Esophagus squamous epithelium (tissue), 5 donors: Measurements from ENCODE around the gene COL18A1. TPM values are rescaled to one million over a fixed set of nuclear protein-coding genes. Genes with fewer than 3 reads are reported as not detected.

Experiments used
- DNase-seq: peaks from one replicate; lab custom pipeline; 2025; lab: John Stamatoyannopoulos, UW
- H3K27ac ChIP-seq, 4 donors: fragments of 200-600 bp; sonication (generic); one replicate each; pipeline ENCODE4 v1.5.1; 2016 to 2019; ENCODE audit warnings: mild to moderate bottlenecking in 1 of 4
- H3K27me3 ChIP-seq, 4 donors: fragments of 200-600 bp; sonication (generic); 1 replicate in 3 of 4; 2 replicates in 1 of 4; pipeline versions ENCODE4 v1.5.1 to v1.6.0; 2017 to 2021; ENCODE audit warnings: antibody characterized with exemption in 1 of 4
- H3K36me3 ChIP-seq, 3 donors: fragments of 200-600 bp; sonication (generic); one replicate each; pipeline ENCODE4 v1.5.1; 2016 to 2019
- H3K4me1 ChIP-seq, 3 donors: fragments of 200-600 bp; sonication (generic); one replicate each; pipeline ENCODE4 v1.5.1; 2017 to 2019
- H3K4me3 ChIP-seq, 4 donors: fragments of 200-600 bp; sonication (generic); 1 replicate in 3 of 4; 2 replicates in 1 of 4; pipeline ENCODE4 v1.5.1; 2016 to 2019; ENCODE audit warnings: mild to moderate bottlenecking in 2 of 4, moderate library complexity in 1 of 4
- H3K9me3 ChIP-seq, 3 donors: fragments of 200-600 bp; sonication (generic); one replicate each; pipeline ENCODE4 v1.5.1; 2016 to 2019
- POLR2A ChIP-seq, 4 donors: fragments of 450-650 bp; IDR thresholded peaks; one replicate each; pipeline ENCODE4 v1.6.1; 2017; ENCODE audit warnings: antibody characterized with exemption in 4 of 4, mild to moderate bottlenecking in 4 of 4, moderate library complexity in 3 of 4
- WGBS, 2 donors: methylation state at CpG; one replicate each; pipeline ENCODE4 v1.1.5; 2018; 5-methylcytosine and 5-hydroxymethylcytosine counted together
- intact Hi-C: fragments of 100-400 bp; cut with DNase I; formaldehyde crosslinking; loops from one replicate; pipeline ENCODE4 v1.15.0; 2022
- total RNA-seq, 4 donors: library from RNA; depleted of rRNA; stranded (reverse); fragments of >200 nt; gene quantifications; one replicate each; pipeline ENCODE4 v1.1.0, GENCODE V29; 2016
- TF ChIP-seq, protein P1 (sequence below), 6 experiments: fragments of 450-650 bp in 4 of 6; fragments of 200-600 bp in 2 of 6; sonication (generic) in 2 of 6; IDR thresholded peaks; one replicate each; pipeline ENCODE4 v1.5.1; 2016 to 2019; ENCODE audit warnings: antibody characterized with exemption in 6 of 6, mild to moderate bottlenecking in 4 of 6, moderate library complexity in 4 of 6
- donor health status: DM: yes; HTN: yes; CAD: no.

The COL18A1 gene
- total RNA-seq, 4 donors from 2014 or later: 38.9 to 69.0 (median 52.5) TPM

DNA sequence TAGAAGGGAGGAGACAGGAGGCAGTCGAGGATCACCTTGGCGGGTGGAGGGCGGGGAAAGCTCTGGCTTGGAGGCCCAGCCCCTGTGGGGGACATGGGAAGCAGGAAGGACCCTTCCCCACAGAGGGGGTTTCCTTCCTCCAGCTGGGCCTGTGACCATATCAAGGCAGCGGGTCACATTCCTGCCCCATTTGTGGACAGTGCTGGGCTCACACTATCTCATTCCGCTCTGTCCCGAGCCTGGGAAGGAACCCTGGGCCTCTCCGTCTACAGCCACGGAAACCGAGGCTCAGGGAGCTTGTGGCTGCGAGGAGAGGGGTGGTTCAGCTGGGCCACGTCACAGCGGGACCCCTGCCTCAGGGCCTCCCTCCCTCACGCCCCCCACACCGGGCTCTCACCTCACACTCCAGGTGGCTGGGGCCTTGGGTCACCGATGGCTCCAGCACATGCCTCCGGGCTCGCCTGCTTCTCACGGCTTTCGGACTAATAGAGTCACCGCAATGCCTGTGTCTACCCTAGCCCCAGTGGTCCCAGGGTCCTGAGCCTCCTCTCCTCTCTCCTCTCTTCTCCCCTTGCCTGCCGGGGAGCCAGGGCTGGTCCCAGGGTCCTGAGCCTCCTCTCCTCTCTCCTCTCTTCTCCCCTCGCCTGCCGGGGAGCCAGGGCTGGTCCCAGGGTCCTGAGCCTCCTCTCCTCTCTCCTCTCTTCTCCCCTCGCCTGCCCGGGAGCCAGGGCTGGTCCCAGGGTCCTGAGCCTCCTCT, 80.9 kb downstream of the COL18A1 start:
- 85 to 91% methylated on average over 9 to 21 of the region's 25 CpGs for WGBS, 2 donors
- Histone ChIP-seq H3K27ac (no peak overlapping the region), H3K36me3 (peaks cover 0 to 70% (median 12%) of the 10 kb centered on the region in 3 donors), H3K9me3 (no peaks in the 10 kb centered on the region), H3K4me3 (no peak overlapping the region), H3K4me1 (no peaks in the 10 kb centered on the region), H3K27me3 (no peaks in the 10 kb centered on the region)
- intact Hi-C loops: no loop called here
- TF ChIP-seq, protein P1, sequence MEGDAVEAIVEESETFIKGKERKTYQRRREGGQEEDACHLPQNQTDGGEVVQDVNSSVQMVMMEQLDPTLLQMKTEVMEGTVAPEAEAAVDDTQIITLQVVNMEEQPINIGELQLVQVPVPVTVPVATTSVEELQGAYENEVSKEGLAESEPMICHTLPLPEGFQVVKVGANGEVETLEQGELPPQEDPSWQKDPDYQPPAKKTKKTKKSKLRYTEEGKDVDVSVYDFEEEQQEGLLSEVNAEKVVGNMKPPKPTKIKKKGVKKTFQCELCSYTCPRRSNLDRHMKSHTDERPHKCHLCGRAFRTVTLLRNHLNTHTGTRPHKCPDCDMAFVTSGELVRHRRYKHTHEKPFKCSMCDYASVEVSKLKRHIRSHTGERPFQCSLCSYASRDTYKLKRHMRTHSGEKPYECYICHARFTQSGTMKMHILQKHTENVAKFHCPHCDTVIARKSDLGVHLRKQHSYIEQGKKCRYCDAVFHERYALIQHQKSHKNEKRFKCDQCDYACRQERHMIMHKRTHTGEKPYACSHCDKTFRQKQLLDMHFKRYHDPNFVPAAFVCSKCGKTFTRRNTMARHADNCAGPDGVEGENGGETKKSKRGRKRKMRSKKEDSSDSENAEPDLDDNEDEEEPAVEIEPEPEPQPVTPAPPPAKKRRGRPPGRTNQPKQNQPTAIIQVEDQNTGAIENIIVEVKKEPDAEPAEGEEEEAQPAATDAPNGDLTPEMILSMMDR (IDR thresholded peaks at IDR 0.05): no peak
- TF ChIP-seq POLR2A (IDR thresholded peaks at IDR 0.05): no peak
- no peak for DNase-seq

DNA sequence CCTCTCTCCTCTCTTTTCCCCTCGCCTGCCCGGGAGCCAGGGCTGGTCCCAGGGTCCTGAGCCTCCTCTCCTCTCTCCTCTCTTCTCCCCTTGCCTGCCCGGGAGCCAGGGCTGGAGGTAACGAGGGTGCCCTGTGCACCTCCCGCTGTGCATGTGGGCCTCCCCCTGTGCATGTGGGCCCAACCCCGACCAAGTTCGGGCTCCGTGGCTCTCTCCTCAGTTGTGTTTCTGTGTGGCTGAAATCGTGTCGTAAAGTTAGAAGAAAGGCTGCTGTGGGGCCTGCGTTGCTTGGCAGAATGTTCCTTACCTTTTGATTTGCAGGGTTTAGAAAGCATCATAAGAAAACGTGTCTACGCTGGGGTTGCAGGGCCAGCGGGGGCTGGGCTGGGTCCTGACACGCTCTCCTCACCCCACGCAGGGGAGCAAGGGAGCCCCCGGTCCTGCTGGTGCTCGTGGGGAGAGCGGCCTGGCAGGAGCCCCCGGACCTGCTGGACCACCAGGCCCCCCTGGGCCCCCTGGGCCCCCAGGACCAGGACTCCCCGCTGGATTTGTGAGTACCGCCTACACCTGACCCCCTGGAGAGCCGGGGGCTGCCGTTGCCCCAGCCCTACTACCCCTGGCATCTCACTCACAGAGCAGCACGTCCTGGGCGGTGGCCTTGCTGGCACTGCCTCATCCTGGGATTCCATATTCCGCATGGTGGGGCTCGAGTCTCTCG, 81.6 kb downstream of the COL18A1 start:
- TF ChIP-seq POLR2A (IDR thresholded peaks at IDR 0.05): no peak
- TF ChIP-seq, protein P1 (IDR thresholded peaks at IDR 0.05): no peak
- Histone ChIP-seq H3K27me3 (no peaks in the 10 kb centered on the region), H3K9me3 (no peaks in the 10 kb centered on the region), H3K4me3 (no peak overlapping the region), H3K36me3 (peaks cover 0 to 70% (median 9%) of the 10 kb centered on the region in 3 donors), H3K4me1 (no peaks in the 10 kb centered on the region), H3K27ac (no peak overlapping the region)
- intact Hi-C loops: no loop called here
- WGBS, 2 donors: 85 to 87% methylated on average over 8 to 13 of the region's 29 CpGs
- DNase-seq: no peak

DNA sequence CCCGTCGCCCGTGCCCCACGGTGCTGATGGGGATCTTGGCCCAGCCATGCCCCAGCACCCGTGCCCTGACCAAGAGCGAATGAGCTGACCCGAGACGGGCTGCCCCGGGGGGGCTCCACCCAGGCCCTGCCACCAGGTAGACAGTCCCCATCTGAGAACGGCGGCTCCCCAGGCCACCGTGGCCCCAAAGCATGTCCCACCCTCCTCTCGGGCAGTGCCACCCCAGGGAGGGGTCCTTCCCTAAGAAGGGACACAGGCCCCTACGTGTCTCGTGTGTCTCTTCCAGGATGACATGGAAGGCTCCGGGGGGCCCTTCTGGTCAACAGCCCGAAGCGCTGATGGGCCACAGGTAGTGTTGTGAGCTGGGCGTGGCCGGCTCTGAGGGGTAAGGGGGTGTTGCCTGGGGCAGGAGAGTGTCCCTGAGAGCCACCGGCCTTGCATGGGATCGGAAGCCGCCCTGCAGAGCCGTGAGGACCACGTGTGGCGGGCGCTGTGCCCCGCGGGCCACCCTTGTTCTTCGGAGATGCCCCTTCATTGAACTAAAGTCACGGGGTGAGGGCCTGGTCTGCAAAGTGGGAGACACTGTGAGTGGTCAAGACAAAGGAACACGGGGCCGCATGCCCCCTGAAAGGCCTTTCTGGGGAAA, 82.3 kb downstream of the COL18A1 start:
- Histone ChIP-seq H3K27ac (no peak overlapping the region), H3K36me3 (peaks cover 0 to 68% (median 4%) of the 10 kb centered on the region in 3 donors), H3K27me3 (no peaks in the 10 kb centered on the region), H3K4me3 (no peak overlapping the region), H3K4me1 (peaks cover 0 to 4% (median 0%) of the 10 kb centered on the region in 3 donors), H3K9me3 (no peaks in the 10 kb centered on the region)
- WGBS, 2 donors: 86 to 95% methylated on average over 2 to 3 of the region's 33 CpGs
- no peak for DNase-seq
- intact Hi-C loops: no loop called here
- TF ChIP-seq, protein P1 (IDR thresholded peaks at IDR 0.05): no peak
- no peak for TF ChIP-seq POLR2A (IDR thresholded peaks at IDR 0.05)

DNA sequence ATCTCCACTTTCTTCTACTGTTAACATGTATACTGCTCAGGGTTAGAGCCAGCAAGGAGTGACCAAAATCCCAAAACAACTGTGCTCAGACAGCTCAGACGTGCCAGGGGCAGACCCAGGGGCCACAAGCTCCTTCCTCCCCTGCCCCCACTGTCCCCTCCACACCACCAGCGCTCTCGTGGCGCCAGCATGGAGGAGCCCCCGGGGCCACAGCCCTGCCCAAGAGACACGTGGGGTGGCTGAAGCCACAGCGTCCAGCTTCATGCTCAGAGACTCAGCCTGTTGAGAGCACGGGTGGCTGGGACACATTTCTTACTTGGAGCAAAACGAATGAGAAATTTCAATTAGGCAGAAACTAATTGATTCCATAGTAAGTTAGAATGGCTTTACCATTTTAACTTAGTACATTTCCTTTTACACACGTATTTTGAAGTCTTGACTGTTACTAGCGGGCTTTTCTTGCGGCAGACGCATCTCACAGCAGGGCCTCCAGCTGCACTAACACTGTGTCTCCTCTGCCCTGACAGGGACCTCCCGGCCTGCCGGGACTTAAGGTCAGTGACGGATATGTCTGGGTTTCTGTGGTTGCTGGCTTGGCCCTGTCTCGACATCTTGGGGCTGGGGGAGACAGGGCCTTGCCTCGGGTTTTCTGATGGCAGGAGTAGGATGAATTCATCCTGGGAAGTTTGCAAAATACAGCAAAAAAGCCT, 83.1 kb downstream of the COL18A1 start:
- 91 to 92% methylated on average over 8 to 9 of the region's 18 CpGs for WGBS, 2 donors
- no peak for DNase-seq

More for the DNA sequence above, 83.1 kb downstream of the COL18A1 start:
- H3K36me3 ChIP-seq: peaks cover 0 to 68% (median 0%) of the 10 kb centered on the region in 3 donors
- no peaks in the 10 kb centered on the region for H3K27me3 ChIP-seq
- H3K9me3 ChIP-seq: no peaks in the 10 kb centered on the region
- H3K27ac ChIP-seq: no peak overlapping the region
- TF ChIP-seq, protein P1 (IDR thresholded peaks at IDR 0.05): no peak
- TF ChIP-seq POLR2A (IDR thresholded peaks at IDR 0.05): no peak
- intact Hi-C loops: no loop called here
- peaks cover 0 to 4% (median 0%) of the 10 kb centered on the region in 3 donors for H3K4me1 ChIP-seq
- no peak overlapping the region for H3K4me3 ChIP-seq
